Measurements from ENCODE around the gene SETD2. TPM values are rescaled to one million over a fixed set of nuclear protein-coding genes. Genes with fewer than 3 reads are reported as not detected.
A peak's percentile ranks its signal among the peaks of the same experiment; 100 is the strongest.

The SETD2 gene
- total and polyA plus RNA-seq, 9 of the 15 experiments (the other 6 are each of a cell fraction or from before 2014, with no cell fraction given): 8.2 to 44.0 (median 33.6) TPM

DNA sequence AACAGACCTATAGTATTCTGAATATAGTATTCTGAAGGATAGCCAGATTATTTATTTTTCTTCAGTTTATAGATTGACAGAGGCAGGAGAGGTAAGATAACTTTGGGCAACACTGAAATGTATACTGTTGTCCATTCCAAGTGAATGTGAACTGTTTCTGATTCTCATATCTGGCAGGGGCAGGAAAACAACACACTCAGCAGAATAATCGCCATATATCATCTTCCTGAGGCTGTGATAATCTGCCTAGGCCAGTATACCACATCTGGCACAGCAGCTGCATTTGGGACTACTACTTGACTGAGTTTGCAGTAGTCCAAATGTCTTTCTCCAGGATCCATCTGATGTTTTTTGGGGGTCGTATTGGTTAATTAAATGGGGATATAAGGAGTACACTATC is 22.4 kb upstream of the SETD2 start (continued):
- no peak for TF ChIP-seq MTA3 (IDR thresholded peaks at IDR 0.05; ENCODE audit: borderline replicate concordance)
- peak; percentile 74 for TF ChIP-seq MEIS2 (IDR thresholded peaks at IDR 0.05; ENCODE audit: partially characterized antibody)
- TF ChIP-seq, protein P1, sequence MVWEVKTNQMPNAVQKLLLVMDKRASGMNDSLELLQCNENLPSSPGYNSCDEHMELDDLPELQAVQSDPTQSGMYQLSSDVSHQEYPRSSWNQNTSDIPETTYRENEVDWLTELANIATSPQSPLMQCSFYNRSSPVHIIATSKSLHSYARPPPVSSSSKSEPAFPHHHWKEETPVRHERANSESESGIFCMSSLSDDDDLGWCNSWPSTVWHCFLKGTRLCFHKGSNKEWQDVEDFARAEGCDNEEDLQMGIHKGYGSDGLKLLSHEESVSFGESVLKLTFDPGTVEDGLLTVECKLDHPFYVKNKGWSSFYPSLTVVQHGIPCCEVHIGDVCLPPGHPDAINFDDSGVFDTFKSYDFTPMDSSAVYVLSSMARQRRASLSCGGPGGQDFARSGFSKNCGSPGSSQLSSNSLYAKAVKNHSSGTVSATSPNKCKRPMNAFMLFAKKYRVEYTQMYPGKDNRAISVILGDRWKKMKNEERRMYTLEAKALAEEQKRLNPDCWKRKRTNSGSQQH (CRISPR knock-in tag; IDR thresholded peaks at IDR 0.05): no peak
- TF ChIP-seq, protein P2, sequence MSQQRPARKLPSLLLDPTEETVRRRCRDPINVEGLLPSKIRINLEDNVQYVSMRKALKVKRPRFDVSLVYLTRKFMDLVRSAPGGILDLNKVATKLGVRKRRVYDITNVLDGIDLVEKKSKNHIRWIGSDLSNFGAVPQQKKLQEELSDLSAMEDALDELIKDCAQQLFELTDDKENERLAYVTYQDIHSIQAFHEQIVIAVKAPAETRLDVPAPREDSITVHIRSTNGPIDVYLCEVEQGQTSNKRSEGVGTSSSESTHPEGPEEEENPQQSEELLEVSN (IDR thresholded peaks at IDR 0.05; ENCODE audit: borderline replicate concordance in 1 of 2, extremely low read depth in 1 of 2, insufficient read depth in 1 of 2, insufficient read length in 1 of 2, low read depth in 1 of 2, low read length in 1 of 2, poor library complexity in 1 of 2, severe bottlenecking in 1 of 2): no peak
- TF ChIP-seq TCF7L2 (IDR thresholded peaks at IDR 0.05; ENCODE audit: low read depth, low read length): no peak
- no peak for TF ChIP-seq ARID2 (IDR thresholded peaks at IDR 0.05)
- peak; percentile 85 for TF ChIP-seq CBFA2T2 (conservative IDR thresholded peaks at IDR 0.05)
- no peak for TF ChIP-seq AFF1 (IDR thresholded peaks at IDR 0.05; ENCODE audit: low read depth in 1 of 2, partially characterized antibody in 2 of 2)
- TF ChIP-seq DACH1 (IDR thresholded peaks at IDR 0.05; ENCODE audit: partially characterized antibody): no peak
- no peak for TF ChIP-seq CREB1 (IDR thresholded peaks at IDR 0.05)
- TF ChIP-seq CREB1 (CRISPR knock-in tag; IDR thresholded peaks at IDR 0.05): no peak
- peak; percentile 59; the same call in 1 of the 2 replicates for TF ChIP-seq ZNF395 (CRISPR knock-in tag; IDR thresholded peaks at IDR 0.05)
- no peak for TF ChIP-seq DIDO1 (tag; IDR thresholded peaks at IDR 0.05; ENCODE audit: low read depth)
- TF ChIP-seq ZNF780A (CRISPR knock-in tag; IDR thresholded peaks at IDR 0.05): no peak
- no peak for TF ChIP-seq HNRNPLL (IDR thresholded peaks at IDR 0.05; ENCODE audit: low read depth, low read length, poor library complexity, severe bottlenecking)
- no peak for TF ChIP-seq CBX2 (IDR thresholded peaks at IDR 0.05; ENCODE audit: insufficient read depth, low read length, poor library complexity, severe bottlenecking)
- TF ChIP-seq, protein P3, sequence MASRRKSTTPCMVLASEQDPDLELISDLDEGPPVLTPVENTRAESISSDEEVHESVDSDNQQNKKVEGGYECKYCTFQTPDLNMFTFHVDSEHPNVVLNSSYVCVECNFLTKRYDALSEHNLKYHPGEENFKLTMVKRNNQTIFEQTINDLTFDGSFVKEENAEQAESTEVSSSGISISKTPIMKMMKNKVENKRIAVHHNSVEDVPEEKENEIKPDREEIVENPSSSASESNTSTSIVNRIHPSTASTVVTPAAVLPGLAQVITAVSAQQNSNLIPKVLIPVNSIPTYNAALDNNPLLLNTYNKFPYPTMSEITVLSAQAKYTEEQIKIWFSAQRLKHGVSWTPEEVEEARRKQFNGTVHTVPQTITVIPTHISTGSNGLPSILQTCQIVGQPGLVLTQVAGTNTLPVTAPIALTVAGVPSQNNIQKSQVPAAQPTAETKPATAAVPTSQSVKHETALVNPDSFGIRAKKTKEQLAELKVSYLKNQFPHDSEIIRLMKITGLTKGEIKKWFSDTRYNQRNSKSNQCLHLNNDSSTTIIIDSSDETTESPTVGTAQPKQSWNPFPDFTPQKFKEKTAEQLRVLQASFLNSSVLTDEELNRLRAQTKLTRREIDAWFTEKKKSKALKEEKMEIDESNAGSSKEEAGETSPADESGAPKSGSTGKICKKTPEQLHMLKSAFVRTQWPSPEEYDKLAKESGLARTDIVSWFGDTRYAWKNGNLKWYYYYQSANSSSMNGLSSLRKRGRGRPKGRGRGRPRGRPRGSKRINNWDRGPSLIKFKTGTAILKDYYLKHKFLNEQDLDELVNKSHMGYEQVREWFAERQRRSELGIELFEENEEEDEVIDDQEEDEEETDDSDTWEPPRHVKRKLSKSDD (conservative IDR thresholded peaks at IDR 0.05; ENCODE audit: low read length): no peak
- TF ChIP-seq CCAR2 (IDR thresholded peaks at IDR 0.05; ENCODE audit: low read depth, low read length): no peak
